Measurements from ENCODE around the gene WAPL.
A peak's percentile ranks its signal among the peaks of the same experiment; 100 is the strongest.
"Not testable (repeated sequence)": the region's sequence is repeated elsewhere in the genome, so short reads cannot be mapped to it uniquely, and the experiment has no call there.

Gene WAPL

DNA sequence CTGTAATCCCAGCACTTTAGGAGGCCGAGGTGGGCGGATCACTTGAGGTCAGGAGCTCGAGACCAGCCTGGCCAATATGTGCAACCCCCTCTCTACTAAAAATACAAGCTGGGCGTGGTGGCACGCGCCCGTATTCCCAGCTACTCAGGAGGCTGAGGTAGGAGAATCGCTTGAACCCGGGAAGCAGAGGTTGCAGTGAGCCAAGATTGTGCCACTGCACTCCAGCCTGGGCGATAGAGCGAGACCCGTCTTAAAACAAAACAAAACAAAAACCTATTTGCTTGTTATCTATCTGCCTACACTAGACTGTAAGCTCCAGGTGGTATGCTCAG lies 132.5 kb downstream of the WAPL start:
- peaks cover 61% of the 10 kb centered on the region for H3K27me3 Mint-ChIP-seq (ENCODE audit: low read depth)
- H3K4me1 Mint-ChIP-seq (ENCODE audit: low read depth); H3K36me3 Mint-ChIP-seq (ENCODE audit: low read depth); H3K9me3 Mint-ChIP-seq; H3K27ac Mint-ChIP-seq: not testable (repeated sequence)
- H3K4me3 Mint-ChIP-seq = peak overlapping the region; percentile 76

DNA sequence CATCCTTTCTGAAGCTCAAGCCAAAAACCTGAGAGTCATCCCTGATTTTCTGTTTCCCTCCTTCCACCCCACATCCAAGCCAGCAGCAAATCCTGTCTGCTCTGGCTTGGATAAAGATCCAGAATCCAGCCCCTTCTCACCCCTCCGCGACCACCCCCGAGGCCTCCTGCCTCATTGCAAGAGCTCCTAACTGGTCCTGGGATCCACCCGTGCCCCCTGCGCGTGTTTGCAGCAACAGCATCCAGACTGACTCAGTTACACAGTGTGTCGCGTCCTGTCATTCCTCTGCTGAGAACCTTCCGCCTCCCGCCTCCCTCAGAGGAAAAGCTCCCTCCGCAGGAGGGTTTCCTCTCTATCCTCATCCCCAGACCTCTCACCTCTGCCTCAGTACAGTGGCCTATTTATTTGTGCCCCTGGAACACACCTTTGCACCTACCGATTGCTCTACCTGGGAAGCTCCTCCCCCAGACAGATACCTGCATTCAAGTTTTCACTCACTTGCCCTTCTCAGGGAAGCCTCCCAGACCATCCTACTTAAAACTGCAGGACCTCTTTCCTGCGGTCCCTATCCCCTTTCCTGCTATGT lies 133.4 kb downstream of the WAPL start:
- no peak overlapping the region for H3K27ac Mint-ChIP-seq
- H3K36me3 Mint-ChIP-seq (ENCODE audit: low read depth) = no peaks in the 10 kb centered on the region
- peaks cover 3% of the 10 kb centered on the region for H3K4me1 Mint-ChIP-seq (ENCODE audit: low read depth)
- H3K9me3 Mint-ChIP-seq = no peaks in the 10 kb centered on the region
- H3K4me3 Mint-ChIP-seq = no peak overlapping the region
- H3K27me3 Mint-ChIP-seq (ENCODE audit: low read depth) = peaks cover 63% of the 10 kb centered on the region

DNA sequence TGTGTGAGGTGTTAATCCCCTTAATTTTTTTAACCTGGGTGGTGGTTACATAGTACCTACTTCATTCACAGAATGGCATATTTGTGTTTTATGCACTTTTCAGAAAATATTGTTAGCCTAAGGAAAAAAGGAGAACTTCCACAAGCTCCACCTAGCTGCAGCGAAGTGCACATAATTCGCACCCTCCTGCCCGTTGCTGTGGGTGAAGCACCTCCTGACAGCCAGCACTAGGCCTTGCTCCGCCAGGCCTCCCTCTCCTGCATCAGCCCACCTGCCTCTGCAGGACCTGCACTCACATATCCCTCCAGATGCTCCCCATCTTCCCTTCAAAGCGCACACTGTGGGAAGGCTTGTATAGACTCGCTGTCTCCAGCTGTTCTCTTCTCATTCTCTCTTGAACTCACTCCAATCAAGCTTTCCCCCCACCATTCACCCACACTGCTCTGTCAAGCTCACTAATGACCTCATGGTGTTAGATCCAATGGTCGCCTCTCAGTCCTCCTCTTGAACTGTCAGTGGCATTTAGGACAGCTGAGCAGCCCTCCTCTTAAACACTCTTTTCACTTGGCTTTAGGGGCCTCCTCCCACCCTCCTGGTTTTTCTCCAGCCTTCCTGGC lies 134.3 kb downstream of the WAPL start:
- no peak overlapping the region for H3K4me3 Mint-ChIP-seq
- peaks cover 63% of the 10 kb centered on the region for H3K27me3 Mint-ChIP-seq (ENCODE audit: low read depth)
- H3K9me3 Mint-ChIP-seq = no peaks in the 10 kb centered on the region
- H3K4me1 Mint-ChIP-seq (ENCODE audit: low read depth) = peaks cover 3% of the 10 kb centered on the region
- H3K36me3 Mint-ChIP-seq (ENCODE audit: low read depth) = no peaks in the 10 kb centered on the region
- no peak overlapping the region for H3K27ac Mint-ChIP-seq

DNA sequence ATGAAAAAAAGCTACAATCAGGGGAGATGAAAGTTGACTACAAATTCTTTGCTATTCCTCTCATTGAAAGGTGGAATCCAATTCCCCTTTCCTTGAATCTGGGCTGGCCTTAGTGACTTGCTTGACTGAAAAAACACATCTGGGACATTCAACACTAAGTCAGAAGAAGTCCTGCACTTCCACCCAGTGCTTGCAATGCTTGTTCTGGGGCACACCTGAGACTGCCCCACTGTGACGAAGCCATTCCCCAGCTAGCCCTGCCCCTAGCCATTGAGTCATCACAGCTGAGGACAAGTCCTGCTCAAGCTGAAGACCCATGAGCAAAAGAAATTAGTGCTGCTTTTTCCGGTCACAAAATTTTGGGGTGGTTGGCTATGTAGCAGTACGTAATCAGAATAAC lies 135.8 kb downstream of the WAPL start:
- Mint-ChIP-seq H3K4me3 (no peak overlapping the region), H3K27me3 (ENCODE audit: low read depth) (peaks cover 67% of the 10 kb centered on the region)

More for the DNA sequence above, 135.8 kb downstream of the WAPL start:
- H3K9me3 Mint-ChIP-seq = no peaks in the 10 kb centered on the region
- H3K36me3 Mint-ChIP-seq (ENCODE audit: low read depth) = no peaks in the 10 kb centered on the region
- H3K4me1 Mint-ChIP-seq (ENCODE audit: low read depth) = peaks cover 3% of the 10 kb centered on the region
- no peak overlapping the region for H3K27ac Mint-ChIP-seq
